ENCODE results near the gene TSPAN5.

GRCh38 chr4:98565681-98566301, 92.6 kb downstream of the TSPAN5 start:
- TF ChIP-seq CTCF (conservative IDR thresholded peaks at IDR 0.05) = no peak
- no peak for TF ChIP-seq EZH2 (IDR thresholded peaks at IDR 0.05; ENCODE audit: low read depth)
